CD4-positive, alpha-beta T cell treated with Interleukin-1 beta for 1 hour (primary cell): ENCODE measurements around the gene NBPF6.
"Not testable (repeated sequence)": the region's sequence is repeated elsewhere in the genome, so short reads cannot be mapped to it uniquely, and the experiment has no call there.

Experiments
- DNase-seq, 2 donors: peaks; one replicate each; pipeline ENCODE4 v3.0.0-alpha.2; 2020 to 2022

NBPF6 gene

GRCh38 chr1:108450043-108450442, at the start of gene NBPF6:
NBPF6 (plus strand) TSS chr1:108450343; CDS start chr1:108450602, 259 bp downstream.
- DNase-seq, result not testable (repeated sequence)

GRCh38 chr1:108411098-108411833, 38.9 kb upstream of the NBPF6 start:
- DNase-seq, result not testable (repeated sequence)

- not testable (repeated sequence) for DNase-seq
Measured at GRCh38 chr1:108420129-108420528, 30.0 kb upstream of the NBPF6 start.

GRCh38 chr1:108421061-108421916, 28.9 kb upstream of the NBPF6 start:
- DNase-seq, result not testable (repeated sequence)

DNA sequence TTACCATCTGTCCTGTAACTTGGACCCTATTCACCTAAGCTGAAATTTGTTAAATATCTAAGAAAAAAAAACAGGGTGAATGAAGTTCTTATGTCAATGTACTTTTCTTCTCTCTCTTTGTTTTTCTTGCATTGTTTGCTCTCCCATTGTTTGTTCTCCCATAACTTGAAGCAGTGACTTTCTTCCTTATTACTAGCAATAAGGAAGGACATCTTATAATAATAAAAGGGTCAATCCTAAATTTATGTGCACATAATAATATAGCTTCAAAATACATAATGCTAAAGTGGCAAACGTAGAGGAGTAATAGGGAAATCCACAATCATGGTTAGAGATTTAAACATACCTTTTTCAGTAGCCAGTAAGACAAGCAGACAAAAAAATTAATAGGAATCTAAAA, 23.3 kb upstream of the NBPF6 start:
- DNase-seq, result not testable (repeated sequence)

DNA sequence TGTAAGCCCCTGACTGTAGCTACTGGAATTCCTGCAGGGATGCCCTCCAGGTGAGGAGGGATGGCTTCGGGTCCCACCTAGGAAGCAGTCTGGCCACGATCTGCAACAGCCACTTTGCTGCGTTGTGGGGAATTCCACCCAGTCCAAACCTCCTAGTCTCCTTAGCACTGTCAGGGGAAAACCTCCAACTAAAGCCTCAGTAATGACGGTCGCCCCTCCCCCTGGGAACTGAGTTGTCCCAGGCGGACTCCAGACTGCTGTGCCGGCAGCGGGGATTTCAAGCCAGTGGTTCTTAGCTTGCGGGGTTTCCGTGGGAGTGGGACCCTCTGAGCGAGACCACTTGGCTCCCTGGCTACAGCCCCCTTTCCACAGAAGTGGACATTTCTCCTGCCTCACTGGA, 18.1 kb upstream of the NBPF6 start:
- not testable (repeated sequence) for DNase-seq

DNA sequence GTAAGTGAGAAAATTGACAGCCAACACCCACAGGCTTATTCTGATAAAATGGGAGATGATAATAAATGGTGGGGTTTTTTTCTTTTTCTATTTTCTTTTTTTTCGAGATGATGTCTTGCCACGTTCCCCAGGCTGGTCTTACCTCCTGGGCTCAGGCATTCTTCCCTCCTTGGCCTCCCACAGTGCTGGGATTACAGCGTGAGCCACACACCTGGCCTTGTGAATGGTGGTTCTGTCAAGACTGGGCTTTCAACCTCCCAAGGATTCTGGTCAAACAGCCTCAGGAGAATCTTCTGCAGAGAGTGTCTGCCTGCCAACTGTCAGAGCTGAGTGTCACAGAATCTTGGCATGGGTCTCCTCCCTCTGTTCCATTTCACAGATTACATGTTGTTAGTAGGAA, 16.7 kb upstream of the NBPF6 start:
- not testable (repeated sequence) for DNase-seq

DNA sequence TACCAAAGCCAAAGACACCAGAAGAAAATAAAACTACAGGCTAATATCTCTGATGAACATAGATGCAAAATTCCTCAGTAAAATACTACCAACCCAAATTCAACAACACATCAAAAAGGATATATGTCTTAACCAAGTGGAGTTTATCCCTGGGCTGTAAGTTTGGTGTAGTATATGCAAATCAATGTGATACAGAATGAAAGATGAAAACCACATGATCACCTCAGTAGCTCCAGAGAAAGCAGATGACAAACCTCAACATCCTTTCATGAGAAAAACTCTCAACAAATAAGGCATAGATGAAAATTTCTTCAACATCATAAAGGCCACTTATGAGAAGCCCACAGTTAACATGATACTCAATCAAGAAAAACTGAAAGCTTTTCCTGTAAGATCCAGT, 11.6 kb upstream of the NBPF6 start:
- DNase-seq, result not testable (repeated sequence)

DNA sequence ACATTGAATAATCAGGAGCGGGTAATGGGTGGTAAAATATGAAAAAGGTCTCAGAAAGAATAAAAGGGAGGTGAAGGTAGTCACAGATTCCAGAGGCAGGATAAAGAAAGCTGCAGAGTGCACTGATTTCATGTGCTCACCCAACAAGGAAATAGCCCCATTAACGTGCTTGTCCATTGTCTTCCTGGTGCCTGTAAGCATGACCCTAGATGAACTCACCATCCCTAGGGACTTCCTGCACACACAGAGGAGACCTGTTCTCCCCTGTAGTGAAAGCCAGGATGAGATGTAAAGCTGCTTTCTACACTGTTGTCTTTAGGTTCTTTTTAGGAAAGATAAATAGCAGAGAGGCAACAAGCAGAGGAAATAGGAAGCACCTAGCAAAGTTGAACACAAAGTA, 4.4 kb downstream of the NBPF6 start:
- not testable (repeated sequence) for DNase-seq

DNA sequence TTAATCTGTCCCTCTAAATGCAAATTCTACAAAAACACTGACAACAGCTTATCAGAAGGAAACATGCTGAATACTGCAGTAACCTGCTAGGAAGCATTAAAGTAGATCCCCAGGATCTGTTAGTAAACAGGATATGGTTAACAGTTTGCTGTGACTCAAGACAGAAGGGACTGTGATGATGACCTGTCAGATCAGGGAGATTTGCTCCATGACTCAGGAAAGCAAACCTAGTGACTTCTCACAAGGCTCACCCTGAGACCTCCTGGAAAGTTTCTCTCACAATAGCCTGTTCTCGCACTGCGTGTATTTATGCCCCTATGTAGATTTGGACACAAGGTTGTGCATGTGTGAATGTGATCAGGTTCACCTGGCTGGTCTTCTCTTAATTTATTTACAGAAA, 8.5 kb downstream of the NBPF6 start:
- DNase-seq, result not testable (repeated sequence)

DNA sequence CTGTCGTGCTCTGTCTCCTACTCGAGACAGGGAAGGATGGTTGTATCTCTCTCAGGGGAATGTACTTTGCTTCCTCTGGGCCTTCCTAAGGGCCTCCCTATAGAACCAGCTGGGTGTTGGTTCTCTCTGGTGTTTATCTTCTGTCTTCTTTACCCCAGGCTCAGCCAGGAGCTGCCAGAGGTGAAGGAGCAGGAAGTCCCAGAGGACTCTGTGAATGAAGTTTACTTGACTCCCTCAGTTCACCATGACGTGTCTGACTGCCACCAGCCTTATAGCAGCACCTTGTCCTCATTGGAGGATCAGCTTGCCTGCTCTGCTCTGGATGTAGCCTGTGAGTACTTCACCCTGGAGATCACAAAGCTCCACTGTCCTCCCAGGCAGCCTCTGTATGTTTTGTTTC, 11.6 kb downstream of the NBPF6 start:
- DNase-seq, result not testable (repeated sequence)

DNA sequence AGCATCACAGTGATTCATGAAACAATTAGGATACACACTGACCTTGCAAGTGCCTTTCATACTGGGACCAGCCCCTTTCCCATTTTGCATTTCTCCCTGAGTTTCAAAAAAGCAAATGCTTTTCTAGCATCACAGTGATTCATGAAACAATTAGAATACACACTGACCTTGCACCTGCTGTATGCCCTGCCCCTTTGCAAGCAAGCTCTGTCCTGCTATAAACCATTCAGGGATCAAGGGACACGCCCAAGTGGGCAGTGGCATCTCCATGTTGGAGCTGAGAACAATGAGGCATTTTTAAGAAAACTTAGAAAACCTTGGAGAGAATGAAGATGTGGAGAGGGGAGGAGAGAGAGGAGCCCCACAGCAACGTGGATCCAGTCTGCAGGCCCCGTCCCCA, 13.8 kb downstream of the NBPF6 start:
- not testable (repeated sequence) for DNase-seq

DNA sequence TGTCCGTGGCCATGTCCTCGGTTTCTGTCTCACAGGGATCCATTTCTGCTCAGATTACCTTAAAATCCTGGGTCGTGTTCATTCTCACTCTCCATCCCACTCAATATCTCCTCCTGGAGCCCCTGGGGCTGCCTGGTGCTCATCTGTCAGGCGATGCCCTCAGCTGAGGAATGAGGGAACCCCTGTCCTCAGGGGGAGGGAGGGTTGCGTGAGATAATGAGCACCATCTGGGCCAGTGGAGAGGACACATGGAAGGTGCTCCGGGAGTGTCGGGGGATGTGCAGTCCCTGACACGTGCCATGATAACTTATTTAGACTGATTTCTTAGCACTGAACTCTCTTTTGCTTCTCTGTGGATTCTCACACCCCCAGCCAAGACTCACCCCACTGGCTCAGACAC, 16.0 kb downstream of the NBPF6 start:
- DNase-seq, result not testable (repeated sequence)

DNA sequence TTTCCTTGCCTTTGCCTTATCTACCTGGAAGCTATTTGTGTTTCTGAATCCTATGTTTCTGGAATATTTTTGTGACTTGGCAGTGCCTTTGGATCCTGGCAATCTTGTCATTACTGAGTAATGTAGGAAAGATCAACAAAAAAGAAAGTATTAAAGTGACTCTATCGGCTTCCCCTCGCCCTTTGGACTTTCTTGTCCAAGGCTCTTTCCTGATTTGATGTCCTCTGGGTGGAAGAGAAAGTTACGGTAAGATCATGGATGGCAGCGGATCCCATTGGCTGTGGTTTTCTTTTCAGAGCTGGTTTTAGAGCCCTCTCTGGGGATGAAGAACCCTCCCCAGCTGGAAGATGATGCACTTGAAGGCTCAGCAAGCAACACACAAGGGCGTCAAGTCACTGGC, 17.0 kb downstream of the NBPF6 start:
- DNase-seq, result not testable (repeated sequence)

- not testable (repeated sequence) for DNase-seq
Measured at GRCh38 chr1:108470750-108471149, 20.6 kb downstream of the NBPF6 start.

DNA sequence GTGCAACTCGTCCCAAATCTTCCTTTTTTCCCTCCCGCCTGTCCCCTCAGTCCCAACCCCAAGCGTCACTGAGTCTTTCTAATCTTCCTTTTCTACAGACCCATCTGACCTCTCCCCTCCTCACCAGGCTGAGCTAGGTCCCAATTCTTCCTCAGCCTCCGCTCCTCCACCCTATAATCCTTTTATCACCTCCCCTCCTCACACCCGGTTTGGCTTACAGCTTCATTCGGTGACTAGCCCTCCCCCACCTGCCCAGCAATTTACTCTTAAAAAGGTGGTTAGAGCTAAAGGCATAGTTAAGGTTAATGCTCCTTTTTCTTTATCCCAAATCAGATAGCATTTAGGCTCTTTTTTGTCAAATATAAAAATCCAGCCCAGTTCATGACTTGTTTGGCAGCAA, 24.4 kb downstream of the NBPF6 start:
- not testable (repeated sequence) for DNase-seq

GRCh38 chr1:108478429-108479015, 28.4 kb downstream of the NBPF6 start:
- DNase-seq, result no peak

DNA sequence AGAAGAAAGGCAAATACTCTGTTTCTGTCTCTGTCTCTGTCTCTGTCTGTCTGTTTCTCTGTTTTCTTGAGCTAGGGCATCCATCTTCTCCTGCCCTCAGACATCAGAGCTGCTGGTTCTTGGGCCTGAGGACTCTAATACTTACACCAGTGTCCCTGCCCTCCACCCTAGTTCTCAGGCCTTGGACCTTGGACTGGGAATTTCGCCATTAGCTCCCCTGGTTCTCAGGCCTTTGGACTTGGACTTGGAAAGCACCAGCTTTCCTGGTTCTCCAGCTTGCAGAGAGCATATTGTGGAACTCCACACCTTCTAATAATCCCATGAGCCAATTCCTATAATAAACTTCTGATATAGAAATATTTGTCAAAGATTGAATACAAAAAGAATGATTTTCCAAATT, 32.6 kb downstream of the NBPF6 start:
- no peak for DNase-seq

- DNase-seq, result not testable (repeated sequence)
Measured at GRCh38 chr1:108485990-108486389, 35.8 kb downstream of the NBPF6 start.

- not testable (repeated sequence) for DNase-seq
Measured at GRCh38 chr1:108486707-108487106, 36.6 kb downstream of the NBPF6 start.

- not testable (repeated sequence) for DNase-seq
Measured at GRCh38 chr1:108495008-108495407, 44.9 kb downstream of the NBPF6 start.

DNA sequence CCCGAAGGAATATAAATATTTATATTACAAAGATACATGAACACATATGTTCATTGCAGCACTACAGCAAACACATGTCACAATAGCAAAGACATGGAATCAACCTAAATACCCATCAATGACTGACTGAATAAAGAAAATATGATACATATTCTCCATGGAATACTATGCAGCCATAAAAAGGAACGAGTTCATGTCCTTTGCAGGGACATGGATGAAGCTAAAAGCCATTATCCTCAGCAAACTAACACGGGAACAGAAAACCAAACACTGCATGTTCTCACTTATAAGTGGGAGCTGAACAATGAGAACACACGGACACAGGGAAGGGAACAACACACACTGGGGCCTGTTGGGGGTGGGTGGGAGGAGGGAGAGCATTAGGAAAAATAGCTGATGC, 46.7 kb downstream of the NBPF6 start:
- DNase-seq, result not testable (repeated sequence)

- no peak for DNase-seq
Measured at GRCh38 chr1:108502138-108502537, 52.0 kb downstream of the NBPF6 start.
